GM21717 (cell line): Measurements from ENCODE around the gene NAALADL2.
A peak's percentile ranks its signal among the peaks of the same experiment; 100 is the strongest.
"Not testable (repeated sequence)": the region's sequence is repeated elsewhere in the genome, so short reads cannot be mapped to it uniquely, and the experiment has no call there.

Source experiments
- ATAC-seq: cut with Tn5 transposase; IDR thresholded peaks from one replicate; pipeline ENCODE4 v1.9.1; 2021; ENCODE audit warnings: mild to moderate bottlenecking, moderate library complexity; ENCODE audit not compliant: unreplicated experiment

The NAALADL2 gene

DNA sequence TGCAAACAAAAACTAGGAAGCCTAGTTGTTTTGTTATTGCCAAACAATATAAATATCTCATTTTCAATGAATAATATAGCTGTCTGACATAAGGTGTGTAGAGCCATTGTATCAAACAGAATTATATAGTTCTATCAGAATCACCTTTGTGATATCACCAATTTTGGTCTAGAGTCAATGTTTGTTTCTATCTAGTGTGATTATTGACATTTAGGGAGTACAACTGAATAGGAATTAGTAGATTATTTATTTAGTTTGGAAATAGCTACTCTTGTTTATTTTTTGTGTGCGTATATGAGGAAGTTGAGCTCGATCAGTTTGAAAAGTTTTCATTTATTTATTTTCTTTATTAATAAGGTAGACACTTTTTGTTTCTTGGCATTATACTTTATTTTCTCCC, 389.7 kb downstream of the NAALADL2 start:
- ATAC-seq, result no peak

GRCh38 chr3:175255698-175256097, 396.6 kb downstream of the NAALADL2 start:
- ATAC-seq, result no peak

DNA sequence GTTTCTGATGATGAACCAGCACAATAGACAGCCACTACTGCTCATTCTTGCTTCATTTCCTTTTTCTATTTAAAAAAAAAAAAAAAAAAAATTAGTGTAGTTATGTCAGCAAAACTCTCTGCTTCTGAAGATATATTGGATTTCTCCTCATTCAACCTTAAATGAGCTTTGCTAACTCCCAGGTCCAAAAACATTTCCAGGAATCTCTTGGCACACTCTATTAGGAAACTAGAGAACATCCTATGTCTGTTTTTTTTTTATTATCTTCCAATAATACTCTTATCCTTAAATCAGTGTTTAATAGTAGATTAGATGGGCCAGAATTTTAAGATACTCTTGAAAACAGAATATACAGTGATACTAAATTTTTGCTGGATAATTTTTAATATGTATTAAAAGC, 398.0 kb downstream of the NAALADL2 start:
- ATAC-seq, result no peak

GRCh38 chr3:175258763-175259162, 399.6 kb downstream of the NAALADL2 start:
- no peak for ATAC-seq

GRCh38 chr3:175260145-175260794, 401.1 kb downstream of the NAALADL2 start:
- no peak for ATAC-seq

GRCh38 chr3:175266478-175266877, 407.3 kb downstream of the NAALADL2 start:
- no peak for ATAC-seq

DNA sequence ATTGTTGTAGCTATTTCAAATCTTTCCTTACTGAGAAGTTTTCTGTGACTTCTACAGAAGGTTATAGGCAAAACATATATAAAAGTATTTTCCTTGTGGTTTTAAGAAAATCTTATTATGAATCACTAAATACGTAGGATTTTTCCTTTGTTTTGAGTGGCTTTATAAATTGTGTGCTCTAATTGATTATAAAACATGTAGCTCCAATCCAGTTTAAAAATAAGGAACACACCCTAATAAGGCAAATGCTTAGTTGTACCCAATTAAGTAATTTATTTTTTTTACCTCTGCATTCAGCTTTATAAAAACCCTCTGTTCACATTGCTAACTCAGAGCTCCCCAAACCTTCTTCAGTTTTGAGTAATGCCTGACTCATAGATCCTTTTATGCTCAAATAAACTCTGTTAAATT, 408.0 kb downstream of the NAALADL2 start:
- ATAC-seq, result no peak

DNA sequence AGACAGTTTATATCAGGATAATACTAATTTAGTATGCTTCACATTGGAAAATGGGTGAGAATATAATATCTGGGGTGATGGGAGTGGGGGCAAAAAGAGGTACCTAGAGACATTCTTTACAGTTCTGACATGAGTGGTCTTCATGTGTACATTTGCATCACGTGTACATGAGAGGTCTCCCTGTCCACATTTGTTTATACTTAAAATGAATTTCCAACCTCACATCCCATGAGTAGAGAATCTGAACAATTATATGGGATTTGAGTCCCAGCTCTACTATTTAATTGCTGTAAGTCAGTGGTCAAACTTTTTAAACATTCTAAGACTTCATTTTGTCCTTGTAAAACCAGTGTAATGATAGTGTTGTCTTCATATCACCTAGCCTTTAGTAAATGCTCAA, 408.4 kb downstream of the NAALADL2 start:
- no peak for ATAC-seq

DNA sequence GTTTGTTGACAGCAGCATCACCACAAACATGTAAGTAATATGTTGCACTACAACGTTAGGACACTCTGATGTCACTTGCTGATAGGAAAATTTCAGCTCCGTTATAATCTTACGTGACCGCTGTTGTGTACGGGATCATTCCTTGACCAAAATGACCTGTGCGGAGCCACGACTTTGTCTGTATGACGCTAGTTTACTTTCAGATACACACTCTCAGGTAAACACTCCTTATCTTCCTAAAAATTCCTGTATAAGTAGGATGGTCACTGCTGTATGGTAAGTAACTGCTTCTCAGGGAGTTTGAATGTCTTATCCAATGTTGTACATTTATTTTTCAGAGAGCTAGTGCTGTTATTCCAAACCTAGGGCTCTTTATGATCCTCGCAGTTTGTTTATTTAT, 410.3 kb downstream of the NAALADL2 start:
- no peak for ATAC-seq

DNA sequence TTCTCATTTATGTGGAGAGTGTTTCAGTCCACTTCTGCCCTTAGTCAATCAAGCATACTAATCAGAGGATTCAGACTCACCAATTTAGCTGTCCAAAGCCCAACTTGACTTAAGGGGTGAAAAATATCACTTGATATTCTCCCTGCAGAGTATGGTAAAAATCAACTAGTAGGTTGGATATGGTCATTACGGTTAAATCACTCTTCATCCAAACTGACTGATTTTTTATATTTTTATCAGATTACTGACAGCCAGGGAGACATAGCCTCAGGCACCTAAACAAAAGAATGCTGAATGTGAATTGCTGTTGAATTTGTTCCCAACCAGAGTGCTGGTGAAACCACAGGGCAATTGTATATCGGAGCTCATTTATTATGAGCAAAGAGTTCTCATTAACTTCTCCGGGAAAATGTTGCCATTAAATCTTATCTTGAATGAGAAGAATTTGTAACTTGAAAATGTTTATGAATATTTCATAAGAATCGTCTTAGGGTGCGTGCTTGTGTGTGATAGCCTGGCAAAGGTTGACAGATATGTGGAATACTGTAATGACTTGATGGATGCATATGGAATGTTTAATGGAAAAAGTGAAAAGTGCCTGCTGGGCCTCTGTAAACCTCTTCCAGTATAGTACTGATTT, 411.2 kb downstream of the NAALADL2 start:
- ATAC-seq, result no peak

GRCh38 chr3:175270866-175271265, 411.7 kb downstream of the NAALADL2 start:
- no peak for ATAC-seq

DNA sequence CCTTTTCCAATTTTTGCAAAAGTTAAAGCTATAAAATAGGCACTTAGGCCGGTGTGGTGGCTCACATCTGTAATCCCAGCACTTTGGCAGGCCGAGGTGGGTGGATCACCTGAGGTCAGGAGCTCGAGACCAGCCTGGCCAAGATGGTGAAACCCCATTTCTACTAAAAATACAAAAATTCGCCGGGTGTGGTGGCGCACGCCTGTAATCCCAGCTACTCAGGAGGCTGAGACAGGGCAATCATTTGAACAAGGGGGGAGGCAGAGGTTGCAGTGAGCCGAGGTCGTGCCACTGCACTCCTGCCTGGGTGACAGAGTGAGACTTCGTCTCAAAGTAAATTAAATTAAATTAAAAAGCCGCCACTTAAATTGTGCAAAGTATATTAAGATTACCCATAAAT, 412.3 kb downstream of the NAALADL2 start:
- not testable (repeated sequence) for ATAC-seq

- ATAC-seq, result no peak
These were observed 413.3 kb downstream of the NAALADL2 start for GRCh38 chr3:175272392-175272791.

DNA sequence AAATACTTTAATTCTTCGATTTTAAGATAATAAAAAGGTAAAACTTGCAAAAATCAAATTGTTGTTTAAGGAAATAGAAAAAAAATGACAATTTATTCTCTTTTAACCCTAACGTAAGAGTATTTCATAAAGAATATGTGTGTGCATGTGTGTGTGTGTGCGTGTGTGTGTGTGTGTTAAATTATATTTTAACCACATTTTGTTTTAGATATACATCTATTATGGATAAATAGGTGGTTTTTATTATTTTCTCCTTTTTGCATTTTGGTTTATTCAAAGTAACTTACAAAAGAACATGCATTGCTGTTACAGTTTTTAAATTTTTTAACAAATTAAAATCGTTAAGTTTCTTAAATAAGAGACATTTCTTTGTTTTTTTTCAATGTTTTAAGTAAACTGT, 414.4 kb downstream of the NAALADL2 start:
- no peak for ATAC-seq

DNA sequence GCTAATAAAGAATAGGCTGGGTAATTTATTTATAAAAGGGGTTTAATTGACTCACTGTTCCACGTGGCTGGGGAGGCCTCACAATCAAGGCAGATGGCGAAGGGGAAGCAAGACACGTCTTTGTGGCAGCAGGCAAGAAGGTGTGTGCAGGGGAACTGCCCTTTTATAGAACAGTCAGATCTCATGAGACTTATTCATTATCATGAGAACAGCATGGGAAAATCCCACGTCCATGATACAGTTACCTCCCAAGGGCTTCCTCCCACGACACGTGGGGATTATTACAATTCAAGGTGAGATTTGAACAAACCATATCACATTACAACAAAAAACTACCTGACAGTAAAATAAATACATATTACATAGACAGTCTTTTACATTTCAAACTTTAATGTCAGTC, 414.9 kb downstream of the NAALADL2 start:
- ATAC-seq, result peak; percentile 70

GRCh38 chr3:175274474-175275218, 415.5 kb downstream of the NAALADL2 start:
- peak; percentile 41 for ATAC-seq

- ATAC-seq, result no peak
These were observed 419.5 kb downstream of the NAALADL2 start for GRCh38 chr3:175278680-175279079.

- no peak for ATAC-seq
These were observed 420.3 kb downstream of the NAALADL2 start for GRCh38 chr3:175279457-175279856.

DNA sequence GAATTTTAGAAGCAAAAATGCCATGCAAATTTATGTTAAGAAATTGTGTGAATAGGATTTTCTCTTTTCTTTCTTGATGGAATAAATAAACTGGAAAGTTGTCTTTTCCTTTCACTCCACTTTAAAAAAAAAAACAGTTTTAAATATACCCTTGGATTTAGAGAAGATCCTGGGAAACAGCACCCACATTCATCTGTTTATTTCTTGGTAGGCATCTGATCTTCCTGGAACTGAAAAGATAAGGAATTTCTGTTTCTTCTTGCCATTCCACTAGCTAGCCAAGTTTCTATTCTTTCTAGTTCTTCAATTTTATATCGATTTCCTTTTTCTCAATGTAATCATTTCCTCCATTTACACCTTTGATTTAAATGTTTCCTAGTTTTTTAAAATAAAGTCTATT, 420.8 kb downstream of the NAALADL2 start:
- no peak for ATAC-seq

GRCh38 chr3:175287361-175287963, 428.3 kb downstream of the NAALADL2 start:
- ATAC-seq, result peak; percentile 99

DNA sequence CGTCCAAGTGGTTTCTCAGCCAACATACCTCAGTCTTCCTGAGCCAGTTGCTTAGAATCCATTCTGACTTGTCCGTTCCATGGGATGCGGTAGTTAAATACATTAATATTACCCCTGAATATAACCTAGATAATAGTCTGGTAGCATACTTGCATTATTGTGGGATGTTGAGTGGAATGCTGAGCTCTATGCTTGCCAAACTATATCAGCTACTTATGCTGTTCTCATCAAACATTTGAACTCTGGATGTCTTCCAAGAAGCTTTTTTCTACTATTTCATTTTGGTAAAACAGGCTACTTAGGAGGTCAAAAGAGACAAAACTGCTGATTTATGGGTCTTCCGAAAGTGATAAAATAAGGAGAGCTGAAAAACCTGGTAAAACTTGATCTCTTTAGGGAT, 429.5 kb downstream of the NAALADL2 start:
- no peak for ATAC-seq

DNA sequence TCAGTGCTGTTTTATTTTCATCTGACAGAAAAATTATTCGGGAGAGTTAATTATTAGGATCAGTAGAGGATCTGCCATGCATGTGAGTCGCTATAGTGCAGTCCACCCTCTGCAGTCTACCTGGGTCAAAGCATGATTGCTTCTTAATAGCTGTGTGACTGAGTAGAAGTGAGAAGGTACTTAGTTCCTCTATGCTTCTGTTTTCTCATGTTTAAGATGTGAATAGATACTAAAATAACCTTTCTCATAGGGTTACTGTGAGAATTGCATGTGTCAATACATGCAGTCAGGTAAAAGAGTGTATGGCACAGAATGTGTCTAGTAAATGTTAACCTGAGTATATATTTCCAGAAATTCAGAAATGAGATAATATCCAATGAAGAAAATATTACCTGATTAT, 435.7 kb downstream of the NAALADL2 start:
- ATAC-seq, result no peak
